ENCODE measurements around the gene TMF1.
A peak's percentile ranks its signal among the peaks of the same experiment; 100 is the strongest.

Gene TMF1

DNA sequence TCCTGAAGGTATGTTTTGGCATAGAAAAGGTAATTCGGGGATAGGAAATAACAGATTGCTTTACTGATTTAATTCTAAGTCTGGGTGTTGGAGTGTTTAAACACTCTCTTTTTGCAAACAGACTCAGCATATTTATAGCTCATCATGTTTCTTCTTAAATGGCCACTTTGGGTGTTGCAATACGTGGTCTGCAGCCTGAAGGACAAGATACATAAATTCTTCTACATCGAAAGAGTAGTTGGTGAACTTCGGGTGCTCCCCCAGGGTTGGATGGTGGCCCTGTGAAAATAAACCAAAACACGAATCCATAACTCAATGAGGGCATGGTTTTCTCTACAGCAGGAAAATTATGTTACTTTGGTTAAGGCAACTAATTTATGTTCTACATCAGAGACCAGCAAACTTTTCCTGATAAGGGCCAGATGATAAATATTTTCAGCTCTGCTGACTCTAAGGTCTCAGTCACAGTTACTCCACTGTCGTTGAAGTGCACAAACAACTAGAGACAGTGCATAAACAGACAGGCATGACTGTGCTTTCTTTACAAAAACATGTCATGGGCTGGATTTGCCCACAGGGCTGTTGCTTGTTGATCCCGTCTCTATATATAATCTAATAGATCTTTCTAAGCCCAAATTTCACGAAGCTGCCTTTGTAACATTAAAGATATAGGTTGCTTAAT, 74.5 kb downstream of the TMF1 start:
- no peak for DNase-seq (ENCODE audit: low read depth in 2 of 2)

- DNase-seq (ENCODE audit: low read depth in 2 of 2): no peak
Observed at GRCh38 chr3:68974711-68975110, 77.4 kb downstream of the TMF1 start.

GRCh38 chr3:68973639-68974038, 78.5 kb downstream of the TMF1 start:
- no peak for DNase-seq (ENCODE audit: low read depth in 2 of 2)

DNA sequence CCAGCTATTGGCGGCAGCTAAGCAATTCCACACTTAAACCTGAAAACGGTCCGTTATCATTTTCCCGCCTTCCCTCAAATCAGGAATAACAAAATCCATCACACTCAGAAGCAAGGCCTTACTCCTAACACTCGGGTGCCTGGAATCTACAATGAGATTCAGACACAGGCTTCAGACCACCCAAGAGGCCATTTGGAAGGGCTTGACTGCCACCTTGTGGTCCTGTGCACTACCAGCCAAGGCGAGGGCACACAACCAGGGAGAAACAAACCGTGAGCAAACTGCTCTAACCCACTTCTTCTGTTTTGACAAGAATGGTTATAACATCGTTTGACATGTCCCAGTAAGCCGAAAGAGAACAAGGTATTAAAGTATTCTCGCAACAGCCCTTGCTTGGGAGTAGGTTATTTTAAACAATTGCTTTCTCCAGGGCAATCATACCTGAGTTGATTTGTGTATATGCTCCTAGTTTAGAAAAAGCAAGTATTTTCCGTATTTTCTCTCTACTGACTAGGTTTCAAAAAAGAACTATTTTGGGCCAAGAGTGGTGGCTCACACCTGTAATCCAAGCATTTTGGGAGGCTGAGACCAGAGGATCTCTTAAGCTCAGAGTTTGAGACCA, 79.7 kb downstream of the TMF1 start:
- DNase-seq (ENCODE audit: low read depth in 2 of 2): peak; percentile 26 to 28
